NCI-H2196 (cell line): ENCODE data around the gene RBM33.
"Not testable (repeated sequence)": the region's sequence is repeated elsewhere in the genome, so short reads cannot be mapped to it uniquely, and the experiment has no call there.

Source experiments
- DNase-seq: peaks from one replicate; lab custom pipeline; 2025; ENCODE audit not compliant: unreplicated experiment; lab: John Stamatoyannopoulos, UW

Gene RBM33

GRCh38 chr7:155644178-155644970 lies at the start of gene RBM33:
RBM33 (plus strand) TSS chr7:155644661; CDS start chr7:155644877, 216 bp downstream.
- DNase-seq = peak; percentile 62

GRCh38 chr7:155594961-155595366 lies 49.5 kb upstream of the RBM33 start:
- DNase-seq = peak; percentile 4

- DNase-seq = no peak
These were observed 46.7 kb upstream of the RBM33 start for GRCh38 chr7:155597753-155598140.

GRCh38 chr7:155598810-155599210 lies 45.7 kb upstream of the RBM33 start:
- peak; percentile 66 for DNase-seq

GRCh38 chr7:155602156-155602555 lies 42.3 kb upstream of the RBM33 start:
- no peak for DNase-seq

GRCh38 chr7:155602750-155603149 lies 41.7 kb upstream of the RBM33 start:
- no peak for DNase-seq

GRCh38 chr7:155603205-155603857 lies 41.1 kb upstream of the RBM33 start:
- no peak for DNase-seq

- DNase-seq = no peak
These were observed 40.5 kb upstream of the RBM33 start for GRCh38 chr7:155603858-155604503.

GRCh38 chr7:155604504-155604997 lies 39.9 kb upstream of the RBM33 start:
- DNase-seq = no peak

- no peak for DNase-seq
These were observed 35.3 kb upstream of the RBM33 start for GRCh38 chr7:155609185-155609584.

GRCh38 chr7:155610633-155611193 lies 33.7 kb upstream of the RBM33 start:
- no peak for DNase-seq

- DNase-seq = no peak
These were observed 32.5 kb upstream of the RBM33 start for GRCh38 chr7:155611808-155612447.

GRCh38 chr7:155612658-155613057 lies 31.8 kb upstream of the RBM33 start:
- DNase-seq = no peak

GRCh38 chr7:155615085-155615484 lies 29.4 kb upstream of the RBM33 start:
- DNase-seq = not testable (repeated sequence)

- DNase-seq = no peak
These were observed 25.5 kb upstream of the RBM33 start for GRCh38 chr7:155618708-155619633.

- no peak for DNase-seq
These were observed 24.7 kb upstream of the RBM33 start for GRCh38 chr7:155619634-155620271.

GRCh38 chr7:155620497-155620896 lies 24.0 kb upstream of the RBM33 start:
- no peak for DNase-seq

- no peak for DNase-seq
These were observed 23.0 kb upstream of the RBM33 start for GRCh38 chr7:155621418-155621980.

- DNase-seq = no peak
These were observed 20.0 kb upstream of the RBM33 start for GRCh38 chr7:155624412-155624811.
